Endothelial cell of umbilical vein (primary cell): ENCODE measurements around the gene TOMM7. TPM values are rescaled to one million over a fixed set of nuclear protein-coding genes. Genes with fewer than 3 reads are reported as not detected.

Source experiments
- BruUV-seq: library from RNA; stranded (reverse); fragments of 400-500 nt; replicated peaks from 2 replicates; lab custom pipeline; 2021; lab: Mats Ljungman, UMichigan
- CTCF ChIA-PET: fragments of 300-600, 350-600 bp; sonication (Branson Sonifier 250); formaldehyde crosslinking; loops from one replicate; lab custom pipeline; 2021; ENCODE audit warnings: antibody characterized with exemption, inconsistent platforms; lab: Charles Lee
- POLR2A ChIA-PET: fragments of 300-600, 350-600 bp; sonication (Branson Sonifier 250); formaldehyde crosslinking; loops from one replicate; lab custom pipeline; 2021; ENCODE audit warnings: antibody characterized with exemption, inconsistent platforms; lab: Charles Lee
- DNase-seq: peaks from one replicate; pipeline ENCODE4 v3.0.0-alpha.2; 2011; ENCODE audit warnings: low read depth, low spot score
- FAIRE-seq: peaks from 2 replicates; lab custom pipeline; 2011; peaks lifted over from hg19 to GRCh38; lab: Jason Lieb, UNC
- H2AFZ ChIP-seq: 2 replicates; pipeline ENCODE4 v1.6.0; 2012; ENCODE audit warnings: low read depth, low read length, control low read depth, inconsistent platforms
- H3K27ac ChIP-seq: 2 replicates; pipeline ENCODE4 v1.5.1; 2011; ENCODE audit warnings: low read depth, mild to moderate bottlenecking, control low read depth, low read length, moderate library complexity; ENCODE audit not compliant: insufficient read depth
- H3K27me3 ChIP-seq, 2 experiments: 2 replicates each; pipeline versions ENCODE4 v1.6.0 to v1.6.1; 2011; ENCODE audit warnings: low read length in 2 of 2, mixed read lengths in 1 of 2; ENCODE audit not compliant: control insufficient read depth in 2 of 2, insufficient read depth in 2 of 2
- H3K36me3 ChIP-seq, 2 experiments: 2 replicates in 1 of 2; 3 replicates in 1 of 2; pipeline ENCODE4 v1.5.1; 2011; ENCODE audit warnings: low read length in 2 of 2, mild to moderate bottlenecking in 1 of 2, moderate library complexity in 1 of 2; ENCODE audit not compliant: control insufficient read depth in 2 of 2, insufficient read depth in 2 of 2; ENCODE audit errors: extremely low read depth in 1 of 2
- H3K4me1 ChIP-seq: 3 replicates; pipeline ENCODE4 v1.5.1; 2011; ENCODE audit warnings: mild to moderate bottlenecking, low read length; ENCODE audit not compliant: control insufficient read depth, insufficient read depth; ENCODE audit errors: extremely low read depth
- H3K4me2 ChIP-seq: 2 replicates; pipeline ENCODE4 v1.6.1; 2011; ENCODE audit warnings: low read length, control low read depth, mixed read lengths; ENCODE audit not compliant: insufficient read depth
- H3K4me3 ChIP-seq, 3 experiments: fragments of 200-600 bp in 1 of 3; sonication (generic), shearing (Covaris generic) in 1 of 3; replicated peaks in 1 of 3; 2 replicates each; pipeline ENCODE4 v1.5.1; 2011 to 2016; ENCODE audit warnings: control low read depth in 3 of 3, low read length in 3 of 3, mild to moderate bottlenecking in 2 of 3, inconsistent platforms in 1 of 3, low read depth in 1 of 3, moderate library complexity in 1 of 3; ENCODE audit not compliant: insufficient read depth in 1 of 3
- H3K79me2 ChIP-seq: 2 replicates; pipeline ENCODE4 v1.6.0; 2012; ENCODE audit warnings: low read length, inconsistent platforms; ENCODE audit not compliant: control insufficient read depth, insufficient read depth
- H3K9ac ChIP-seq: replicated peaks from 2 replicates; pipeline ENCODE3; 2011; ENCODE audit warnings: low read length, control low read depth; ENCODE audit not compliant: insufficient read depth; ENCODE audit errors: extremely low read depth
- H3K9me1 ChIP-seq: replicated peaks from 3 replicates; pipeline ENCODE4 v1.6.0; 2011; ENCODE audit warnings: mild to moderate bottlenecking, low read length; ENCODE audit not compliant: control insufficient read depth, insufficient read depth; ENCODE audit errors: extremely low read depth
- H3K9me3 ChIP-seq: replicated peaks from 2 replicates; pipeline ENCODE4 v1.5.1; 2012; ENCODE audit warnings: low read length, inconsistent platforms; ENCODE audit not compliant: control insufficient read depth, insufficient read depth
- H4K20me1 ChIP-seq: replicated peaks from 2 replicates; pipeline ENCODE3; 2011; ENCODE audit warnings: mild to moderate bottlenecking, low read length; ENCODE audit not compliant: control insufficient read depth, insufficient read depth; ENCODE audit errors: extremely low read depth
- EZH2 ChIP-seq: IDR thresholded peaks from 2 replicates; pipeline ENCODE4 v1.6.1; 2012; ENCODE audit warnings: borderline replicate concordance, low read depth, mild to moderate bottlenecking, moderate library complexity, low read length, inconsistent platforms; ENCODE audit not compliant: severe bottlenecking
- GATA2 ChIP-seq: IDR thresholded peaks from 2 replicates; pipeline ENCODE4 v1.7.0; 2011; ENCODE audit warnings: low read depth, mild to moderate bottlenecking, moderate library complexity, mixed read lengths, low read length; ENCODE audit not compliant: insufficient read length, insufficient read depth
- JUN ChIP-seq: IDR thresholded peaks from 2 replicates; pipeline ENCODE4 v1.6.1; 2011; ENCODE audit warnings: borderline replicate concordance, low read depth; ENCODE audit not compliant: insufficient read length, insufficient read depth
- MYC ChIP-seq: IDR thresholded peaks from one replicate; pipeline ENCODE4 v1.6.1; 2011; ENCODE audit warnings: mild to moderate bottlenecking, low read depth, low read length
- POLR2A ChIP-seq: IDR thresholded peaks from 2 replicates; pipeline ENCODE4 v1.6.1; 2012; ENCODE audit warnings: low read depth, mild to moderate bottlenecking, control low read depth, low read length
- dilution Hi-C: fragments of 300-500 bp; cut with MboI; formaldehyde crosslinking; loops from one replicate; pipeline ENCODE4 v1.15.0; 2019; ENCODE audit warnings: low sequenced_read_pairs; ENCODE audit not compliant: extremely low pct_ligation_motif_present
- intact Hi-C: fragments of 100-400 bp; cut with micrococcal nuclease; formaldehyde crosslinking; loops from one replicate; pipeline ENCODE4 v1.10.0; 2022
- polyA plus RNA-seq, 4 experiments: library from polyadenylated mRNA; depleted of rRNA in 3 of 4; stranded (reverse) in 3 of 4; unstranded in 1 of 4; fragments of >200 nt; gene quantifications; 2 replicates each; pipeline versions ENCODE4 v1.2.1 to v1.2.3, GENCODE V29; 2011 to 2012; ENCODE audit warnings: missing spikeins in 1 of 4
- total RNA-seq: library from RNA; stranded (reverse); gene quantifications from 2 replicates; pipeline ENCODE4 v1.2.3, GENCODE V29; 2021
- TF ChIP-seq, protein P1 (sequence below), 2 donors: IDR thresholded peaks; 1 replicate in 1 of 2; 2 replicates in 1 of 2; pipeline ENCODE4 v1.5.1; 2011; ENCODE audit warnings: low read length in 2 of 2, mild to moderate bottlenecking in 2 of 2, moderate library complexity in 2 of 2, control low read depth in 1 of 2, inconsistent platforms in 1 of 2, low read depth in 1 of 2; ENCODE audit not compliant: insufficient read depth in 1 of 2; ENCODE audit errors: extremely low read depth in 1 of 2

The TOMM7 gene
- total and polyA plus RNA-seq, 2 donors (not counting 3 experiments of a cell fraction or from before 2014, with no cell fraction given), result 185 to 528 TPM

DNA sequence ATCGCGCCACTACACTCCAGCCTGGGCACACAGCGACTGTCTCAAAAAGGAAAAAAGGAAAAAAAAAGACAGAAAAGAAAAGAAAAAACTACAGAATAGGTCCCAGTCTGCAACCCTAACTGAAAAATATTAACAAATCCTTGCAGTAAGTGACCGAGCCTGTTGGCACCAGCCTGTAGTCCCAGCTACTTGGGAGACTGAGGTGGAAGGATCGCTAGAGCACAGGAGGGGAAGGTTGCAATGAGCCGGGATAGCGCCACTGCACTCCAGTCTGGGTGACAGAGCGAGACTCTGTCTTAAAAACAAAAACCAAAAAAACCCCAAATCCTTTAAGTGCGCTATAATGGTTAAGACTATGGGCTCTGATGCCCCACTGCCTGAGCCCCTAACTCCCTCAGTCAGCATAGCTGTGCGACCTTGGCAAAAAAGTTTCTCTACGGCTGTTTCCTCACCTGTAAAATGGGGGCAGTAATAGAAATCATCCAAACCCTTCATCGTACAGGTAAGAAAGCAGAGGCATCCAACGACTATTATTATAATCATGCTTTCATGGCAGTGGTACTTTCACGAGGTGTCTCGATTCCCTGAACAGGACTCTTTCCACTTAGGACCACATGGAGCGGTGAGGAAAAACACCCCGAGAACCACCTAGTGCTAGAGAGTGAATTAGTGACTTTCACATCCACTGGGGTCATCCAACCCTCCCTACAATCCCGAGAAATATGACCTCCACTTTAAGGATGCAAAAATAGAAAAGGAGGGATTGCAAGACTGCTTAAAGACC, 755 bp downstream of the TOMM7 start:
- intact Hi-C loops, result loop anchor here (1.0 to 2.0 kb wide), 5 partner anchors 32 to 261 kb away; no protein-coding TSS in a partner anchor
- BruUV-seq, result TSS peak; percentile 52
- peaks cover 30% of the 10 kb centered on the region for H3K79me2 ChIP-seq

More for the DNA sequence above, 755 bp downstream of the TOMM7 start:
- Histone ChIP-seq H4K20me1 (no peaks in the 10 kb centered on the region), H3K9me1 (no peaks in the 10 kb centered on the region), H3K9me3 (no peaks in the 10 kb centered on the region), H3K4me1 (peaks cover 5% of the 10 kb centered on the region), H3K36me3 (peaks cover under 1 to 2% of the 10 kb centered on the region in 2 experiments), H3K4me3 (peak overlapping the region; percentile 50 to 93 (median 75)), H3K27me3 (peaks cover 2 to 7% of the 10 kb centered on the region in 2 experiments), H3K9ac (peak overlapping the region; percentile 78), H2AFZ (peak overlapping the region; percentile 76), H3K4me2 (peak overlapping the region; percentile 73), H3K27ac (peak overlapping the region; percentile 60)
- dilution Hi-C loops, result no loop called here
- TF ChIP-seq MYC (no peak), EZH2 (no peak), POLR2A (peak; percentile 24), GATA2 (no peak), JUN (no peak)
- TF ChIP-seq, protein P1, sequence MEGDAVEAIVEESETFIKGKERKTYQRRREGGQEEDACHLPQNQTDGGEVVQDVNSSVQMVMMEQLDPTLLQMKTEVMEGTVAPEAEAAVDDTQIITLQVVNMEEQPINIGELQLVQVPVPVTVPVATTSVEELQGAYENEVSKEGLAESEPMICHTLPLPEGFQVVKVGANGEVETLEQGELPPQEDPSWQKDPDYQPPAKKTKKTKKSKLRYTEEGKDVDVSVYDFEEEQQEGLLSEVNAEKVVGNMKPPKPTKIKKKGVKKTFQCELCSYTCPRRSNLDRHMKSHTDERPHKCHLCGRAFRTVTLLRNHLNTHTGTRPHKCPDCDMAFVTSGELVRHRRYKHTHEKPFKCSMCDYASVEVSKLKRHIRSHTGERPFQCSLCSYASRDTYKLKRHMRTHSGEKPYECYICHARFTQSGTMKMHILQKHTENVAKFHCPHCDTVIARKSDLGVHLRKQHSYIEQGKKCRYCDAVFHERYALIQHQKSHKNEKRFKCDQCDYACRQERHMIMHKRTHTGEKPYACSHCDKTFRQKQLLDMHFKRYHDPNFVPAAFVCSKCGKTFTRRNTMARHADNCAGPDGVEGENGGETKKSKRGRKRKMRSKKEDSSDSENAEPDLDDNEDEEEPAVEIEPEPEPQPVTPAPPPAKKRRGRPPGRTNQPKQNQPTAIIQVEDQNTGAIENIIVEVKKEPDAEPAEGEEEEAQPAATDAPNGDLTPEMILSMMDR (IDR thresholded peaks at IDR 0.05; ENCODE audit: extremely low read depth in 1 of 2, insufficient read depth in 1 of 2, low read depth in 1 of 2, low read length in 2 of 2), result no peak
- FAIRE-seq (peak; percentile 57), DNase-seq (peak; percentile 14)
- ChIA-PET POLR2A (interaction anchor here (0.6 kb wide), 1 partner anchor 327 kb away, joined by 3 read pairs; no protein-coding TSS in a partner anchor), CTCF (interaction anchor here (0.6 to 2.8 kb wide), 11 partner anchors 10 to 264 kb away, joined by 3 to 16 read pairs (median 4); partner anchors contain the start of gene IL6)
